M059J (cell line): ENCODE measurements around the gene PBX2. TPM values are rescaled to one million over a fixed set of nuclear protein-coding genes. Genes with fewer than 3 reads are reported as not detected.
"Not testable (repeated sequence)": the region's sequence is repeated elsewhere in the genome, so short reads cannot be mapped to it uniquely, and the experiment has no call there.

Experiments used
- DNase-seq: peaks from one replicate; pipeline ENCODE4 v3.0.0-alpha.2; 2012; ENCODE audit warnings: low read depth
- total RNA-seq: library from RNA; depleted of rRNA; stranded (reverse); fragments of >200 nt; shearing (Covaris generic); gene quantifications from 2 replicates; pipeline ENCODE4 v1.2.3, GENCODE V29; 2014

Gene PBX2
- total RNA-seq, 1 experiment from 2014 or later, result 29.8 TPM

DNA sequence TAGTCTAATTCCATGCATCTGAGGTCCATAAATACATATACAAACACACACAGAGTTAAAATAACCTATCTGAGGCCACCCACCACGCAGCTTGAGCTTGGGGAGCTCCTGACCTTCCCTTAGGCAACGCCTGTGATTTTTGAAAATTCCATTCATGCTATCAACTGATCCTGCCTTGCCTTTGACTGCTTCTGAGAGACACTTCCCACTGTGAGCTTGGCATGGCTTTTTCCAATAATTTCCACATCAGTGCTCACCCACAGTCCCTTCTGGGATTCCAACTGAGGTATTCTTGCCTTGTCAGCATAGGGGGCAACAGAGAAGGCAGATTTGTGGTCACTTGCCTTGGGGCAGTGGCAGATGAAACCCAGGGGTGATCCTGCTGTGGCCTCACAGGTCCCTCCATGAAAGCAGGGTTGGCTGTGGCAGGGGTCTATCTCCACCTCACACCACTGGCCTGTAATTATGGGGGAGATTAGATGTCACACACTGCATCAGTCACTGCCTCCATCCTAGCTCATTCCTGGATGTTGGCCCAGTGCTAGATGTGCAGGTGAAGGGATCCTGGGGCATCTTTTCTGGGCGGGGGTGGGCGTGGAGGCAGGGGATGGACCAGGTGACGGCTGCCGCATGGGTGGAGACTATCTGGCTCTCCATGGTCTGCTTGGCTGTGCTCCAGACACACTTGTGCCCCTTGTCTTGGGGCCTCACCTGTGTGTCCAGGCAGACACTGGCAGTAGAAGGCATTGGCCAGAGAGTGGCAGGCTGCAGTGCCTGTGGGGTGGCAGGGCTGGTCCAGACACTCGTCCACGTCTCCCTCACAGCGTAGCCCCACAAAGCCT lies 13.6 kb upstream of the PBX2 start:
- DNase-seq, result no peak

- no peak for DNase-seq
Measured at GRCh38 chr6:32202186-32202585, 12.2 kb upstream of the PBX2 start.

GRCh38 chr6:32200711-32201475 lies 10.9 kb upstream of the PBX2 start:
- DNase-seq, result no peak

DNA sequence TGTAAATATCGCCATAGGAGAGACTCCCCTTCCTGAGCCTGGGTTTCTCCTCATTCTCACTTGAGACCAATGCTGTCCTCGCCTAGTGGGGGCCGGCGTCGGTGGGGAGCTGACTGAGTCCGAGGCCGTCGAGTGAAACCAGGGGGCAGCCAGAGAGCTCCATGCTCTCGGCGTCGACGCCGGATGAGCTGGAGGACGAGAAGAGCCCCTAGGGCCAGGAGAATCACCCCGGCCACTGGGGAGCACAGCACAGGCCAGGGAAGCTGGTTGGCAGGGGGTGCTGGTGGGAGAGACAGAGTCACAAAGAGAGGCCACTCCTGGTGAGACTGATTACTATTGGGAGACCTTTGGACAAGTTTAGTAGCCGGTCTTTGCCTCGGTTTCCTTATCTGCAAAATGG lies 8.9 kb upstream of the PBX2 start:
- no peak for DNase-seq

- no peak for DNase-seq
Measured at GRCh38 chr6:32198345-32198696, 8.3 kb upstream of the PBX2 start.

DNA sequence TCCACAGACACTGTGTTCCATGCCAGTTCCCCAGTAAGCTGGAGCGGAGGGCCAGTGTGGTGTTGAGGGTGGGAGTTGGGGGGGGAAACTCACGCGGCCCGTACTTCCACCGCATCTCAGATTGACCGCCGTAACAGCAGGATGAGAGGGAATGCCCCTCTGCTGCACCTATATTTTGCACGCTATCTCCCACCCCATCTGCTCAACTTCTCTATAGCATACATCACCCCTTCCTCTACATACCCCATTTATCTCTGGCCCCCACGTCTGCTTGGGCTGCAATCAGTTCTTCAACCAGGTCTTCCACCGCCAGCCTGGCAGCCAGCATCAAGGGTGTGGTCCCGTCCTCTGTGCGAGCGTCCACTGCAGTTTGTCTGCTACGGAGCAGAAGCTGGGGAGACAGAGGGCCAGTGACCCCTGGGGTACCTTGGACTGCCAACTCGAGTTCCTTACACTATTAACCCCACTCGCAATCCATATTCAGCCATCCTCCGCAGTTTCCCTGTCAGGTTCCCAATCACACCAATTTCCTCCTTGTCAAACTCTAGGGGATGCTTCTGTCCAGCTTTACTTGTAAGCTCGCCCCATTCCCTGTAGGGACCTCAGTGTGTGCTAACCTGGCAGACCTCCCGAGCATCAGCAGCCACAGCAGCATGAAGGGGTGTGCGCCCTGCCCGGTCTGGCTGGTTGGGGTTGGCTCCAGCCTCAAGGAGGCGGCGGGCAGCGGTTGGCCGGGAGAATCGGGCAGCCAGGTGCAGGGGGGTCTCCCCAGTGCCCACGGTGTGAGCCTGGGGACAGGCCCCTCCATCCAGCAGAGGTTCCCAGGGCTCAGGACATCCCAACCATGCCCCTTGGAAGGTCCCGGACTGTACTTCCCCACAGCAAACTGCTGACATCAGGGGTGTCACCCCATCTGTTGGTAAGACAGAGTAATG lies 6.9 kb upstream of the PBX2 start:
- peak; percentile 37 for DNase-seq

GRCh38 chr6:32195902-32196681 lies 6.1 kb upstream of the PBX2 start:
- DNase-seq, result peak; percentile 92

- peak; percentile 100 for DNase-seq
Measured at GRCh38 chr6:32195652-32195901, 5.6 kb upstream of the PBX2 start.

- peak; percentile 67 for DNase-seq
Measured at GRCh38 chr6:32194825-32195651, 5.0 kb upstream of the PBX2 start.

- no peak for DNase-seq
Measured at GRCh38 chr6:32194388-32194787, 4.4 kb upstream of the PBX2 start.

DNA sequence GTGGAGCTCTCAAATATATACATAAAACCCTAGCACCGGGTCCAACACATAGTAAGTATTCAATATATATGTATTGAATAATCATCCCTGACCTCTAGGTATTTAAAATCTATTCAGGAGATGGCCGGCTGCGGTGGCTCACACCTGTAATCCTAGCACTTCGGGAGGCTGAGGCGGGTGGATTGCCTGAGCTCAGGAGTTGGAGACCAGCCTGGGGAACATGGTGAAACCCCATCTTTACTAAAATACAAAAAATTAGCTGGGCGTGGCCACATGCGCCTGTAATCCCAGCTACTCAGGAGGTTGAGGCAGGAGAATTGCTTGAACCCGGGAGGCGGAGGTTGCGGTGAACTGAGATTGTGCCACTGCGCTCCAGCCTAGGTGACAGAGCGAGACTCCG lies 3.1 kb upstream of the PBX2 start:
- DNase-seq, result not testable (repeated sequence)

DNA sequence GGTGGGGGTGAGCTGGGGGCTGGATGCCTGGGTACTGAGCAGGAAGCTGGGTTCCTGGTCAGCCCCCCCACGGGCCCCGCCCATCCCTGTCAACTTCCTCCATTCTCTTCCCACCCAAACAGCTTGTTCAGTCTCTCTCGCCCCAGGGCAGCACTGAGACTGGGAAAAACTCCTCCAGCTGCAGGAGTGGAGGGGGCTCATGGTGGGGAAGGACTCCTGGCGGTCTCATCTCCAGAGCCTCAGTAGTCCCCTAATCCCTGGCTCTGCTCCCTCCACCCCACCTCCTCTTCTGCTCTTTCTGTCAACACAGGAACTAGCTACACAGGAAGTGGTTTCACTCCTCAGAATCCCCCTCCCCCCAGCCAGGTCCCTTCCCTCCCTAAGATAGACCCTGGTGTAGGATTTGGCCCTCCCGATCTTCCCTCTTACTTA lies 2.6 kb upstream of the PBX2 start, which contains the start of gene GPSM3:
GPSM3 (minus strand) TSS at position 36 of the 432 bp plus-strand sequence. CDS start 130 bp downstream, outside the sequence.
- peak; percentile 51 for DNase-seq

GRCh38 chr6:32191696-32192607 lies 1.9 kb upstream of the PBX2 start:
- DNase-seq, result no peak

DNA sequence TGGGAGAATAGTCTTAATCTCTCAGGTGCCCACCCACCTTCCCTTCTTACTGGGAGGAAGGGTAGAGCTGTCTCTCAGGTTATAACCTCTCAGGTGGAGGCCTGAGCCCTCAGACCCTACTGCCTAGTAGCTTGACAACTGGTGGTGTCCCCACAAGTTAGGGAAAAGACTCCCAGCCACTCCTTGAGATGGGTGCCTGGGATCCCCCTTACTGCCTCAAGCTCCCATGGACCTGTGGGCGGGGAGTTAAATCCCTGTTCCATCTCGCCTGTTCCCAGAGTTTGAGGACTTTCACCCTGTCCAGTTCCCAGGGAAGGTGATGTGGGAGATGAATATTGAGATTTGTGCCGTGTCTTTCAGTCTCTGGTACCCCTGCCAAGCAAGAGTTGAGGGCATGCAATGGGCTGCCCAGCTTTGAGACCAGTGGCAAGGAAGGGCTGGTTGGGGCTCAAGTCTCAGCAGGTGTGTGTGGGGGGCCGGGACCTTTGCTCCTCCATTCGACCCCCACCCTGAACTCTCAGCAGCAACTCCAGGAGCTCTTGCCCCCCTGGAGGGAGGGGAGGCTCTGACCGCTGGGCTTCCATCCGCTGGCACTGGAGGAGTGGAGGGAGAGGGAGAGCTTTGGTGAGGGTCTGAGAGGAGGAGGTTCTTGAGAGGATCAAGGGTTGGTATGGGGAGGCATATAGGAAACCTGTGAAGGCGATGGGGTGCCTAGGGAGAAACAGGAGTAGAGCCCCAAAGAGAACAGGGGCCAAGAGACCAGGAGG lies 1.1 kb upstream of the PBX2 start:
- DNase-seq, result no peak

DNA sequence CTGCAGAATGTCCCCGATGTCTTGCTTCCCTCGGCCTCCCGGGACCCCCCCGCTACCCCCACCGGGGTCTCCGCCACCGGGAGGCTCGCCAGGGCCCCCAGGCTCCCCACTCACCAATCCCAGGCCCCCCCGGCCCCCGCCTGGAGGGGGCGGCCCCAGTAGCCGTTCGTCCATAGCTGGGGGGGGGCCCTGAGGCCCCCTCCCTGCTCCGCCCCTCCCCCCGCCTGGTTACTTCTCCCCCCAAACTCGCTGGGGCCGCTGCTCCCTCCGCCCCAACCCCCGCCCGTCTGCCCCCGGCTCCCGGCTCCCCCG lies 304 bp downstream of the PBX2 start:
- DNase-seq, result no peak

DNA sequence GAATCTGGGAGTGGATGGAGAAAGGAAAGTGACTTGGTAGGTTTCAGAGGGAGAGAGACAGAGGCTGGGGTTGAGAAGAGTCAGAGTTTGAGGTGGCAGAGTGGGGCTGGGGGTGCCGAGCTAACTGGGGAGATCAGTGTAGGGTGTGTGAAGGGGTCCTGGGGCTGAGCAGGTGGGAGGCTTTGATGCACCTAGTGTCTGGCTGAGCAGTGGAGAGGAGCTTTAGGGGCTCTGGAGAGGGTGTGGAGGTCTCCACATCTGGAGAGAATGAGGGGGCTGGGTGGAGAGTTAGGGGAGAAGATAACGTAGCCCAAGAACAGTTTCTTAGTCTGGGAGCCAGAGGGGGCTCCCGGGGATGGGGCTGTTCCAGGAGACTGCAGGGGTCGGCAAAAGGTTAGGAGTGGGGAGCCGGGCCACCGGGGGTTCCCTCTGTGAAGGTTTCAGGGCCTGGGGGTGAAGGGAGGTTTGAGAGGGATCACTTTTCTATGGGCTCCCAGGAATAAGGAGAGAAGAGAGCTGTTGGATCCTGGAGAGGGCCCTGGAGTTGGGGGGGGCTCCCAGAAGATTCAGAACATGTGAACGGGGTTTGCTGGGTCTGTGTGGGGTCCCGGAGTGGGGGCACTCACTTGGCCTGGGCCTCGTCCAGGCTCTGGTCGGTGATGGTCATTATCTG lies 797 bp downstream of the PBX2 start:
- no peak for DNase-seq

DNA sequence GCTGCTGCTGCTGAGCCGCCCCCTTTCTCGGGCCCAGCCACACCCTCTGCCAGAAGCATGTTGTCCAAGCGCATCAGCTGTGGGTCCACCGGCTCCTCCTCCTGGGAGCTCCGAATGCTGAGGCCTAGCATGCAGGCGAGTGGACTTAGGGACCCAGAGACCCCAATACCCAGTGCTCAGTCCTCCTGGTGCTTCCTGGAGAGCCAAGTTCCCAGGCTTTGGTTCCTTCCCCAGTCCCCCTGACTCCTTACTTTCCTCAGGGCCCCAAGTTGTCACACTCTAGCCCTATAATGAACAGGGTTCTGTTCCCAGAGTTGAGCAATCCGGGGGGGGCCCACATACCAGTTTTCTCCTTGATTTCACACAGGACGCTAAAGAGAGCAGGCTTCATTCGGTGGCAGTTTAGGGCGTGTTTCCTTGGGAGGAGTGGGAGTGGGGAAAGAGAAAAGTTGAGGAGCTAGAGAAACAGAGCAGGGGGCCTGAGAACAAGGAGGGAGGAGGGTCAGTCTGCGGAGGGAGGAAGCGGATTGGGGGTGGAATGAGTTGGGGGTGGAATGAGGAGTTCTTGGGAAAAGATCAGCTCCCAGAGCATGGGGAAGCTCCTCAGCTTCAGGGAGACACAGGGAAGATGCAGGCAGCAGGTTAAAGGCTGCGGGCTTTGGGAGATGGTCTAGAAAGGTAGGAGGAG lies 1.5 kb downstream of the PBX2 start:
- no peak for DNase-seq
